Measurements from ENCODE around the gene IZUMO1R. TPM values are rescaled to one million over a fixed set of nuclear protein-coding genes. Genes with fewer than 3 reads are reported as not detected.

The IZUMO1R gene
- total and polyA plus RNA-seq, 2 of the 8 experiments (the other 6 are each of a cell fraction or from before 2014, with no cell fraction given), result not detected

DNA sequence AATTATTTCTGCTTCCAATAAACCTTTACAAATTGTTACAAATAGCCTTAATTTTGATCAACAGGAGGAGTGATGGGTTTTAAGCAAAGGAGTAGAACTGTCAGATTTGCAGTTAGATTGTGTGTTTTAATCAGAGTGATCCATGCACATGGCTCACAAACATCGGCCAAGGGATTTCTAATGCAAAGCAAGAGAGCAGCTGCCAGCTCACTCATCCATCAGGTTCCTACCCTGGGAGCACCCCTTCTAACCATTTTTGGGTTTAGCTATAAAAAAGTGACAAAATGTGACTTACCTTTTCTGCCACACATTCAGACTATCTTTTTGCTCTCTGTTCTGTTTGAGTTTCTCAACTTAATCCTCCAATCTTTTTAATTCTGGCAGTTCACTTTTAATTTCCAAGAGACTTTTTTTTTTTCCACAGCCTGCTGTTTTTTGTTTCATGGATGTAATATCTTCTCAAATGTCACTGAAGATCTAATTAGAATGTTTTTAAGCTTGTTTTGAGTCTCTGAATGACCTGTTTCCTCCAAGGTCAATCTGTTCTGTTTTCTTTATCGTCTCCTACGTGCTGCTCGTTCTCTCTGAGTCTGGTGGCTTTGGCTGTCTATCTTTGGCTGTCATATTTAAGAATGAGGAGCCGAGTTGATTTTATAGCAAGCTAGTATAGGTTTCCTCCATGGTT is 6.0 kb downstream of the IZUMO1R start (continued):
- TF ChIP-seq CHD2 (IDR thresholded peaks at IDR 0.05; ENCODE audit: low read length) (no peak), SP4 (IDR thresholded peaks at IDR 0.05; ENCODE audit: low read length) (no peak)

Measured in H1 (cell line).